ENCODE data around the gene SLC8A2.

DNA sequence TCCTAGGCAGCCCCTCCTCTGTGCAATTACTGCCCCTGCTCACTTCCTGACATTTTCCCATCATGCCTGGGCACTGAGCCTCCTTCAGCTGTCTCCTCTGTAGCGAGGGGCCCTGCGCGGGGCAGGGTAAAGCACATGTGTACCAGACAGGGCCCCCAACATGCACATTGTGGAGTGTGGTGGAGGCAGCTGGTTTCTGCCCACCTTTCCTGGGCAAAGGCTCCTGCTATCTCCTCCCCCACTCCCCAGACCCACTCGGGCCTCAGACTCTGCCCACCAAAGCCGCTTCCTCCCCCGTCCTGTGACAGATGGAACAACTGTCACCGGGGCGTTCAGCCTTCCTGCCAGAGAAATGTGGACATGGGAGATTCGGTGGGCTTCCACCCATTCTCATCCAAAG lies 15.2 kb upstream of the SLC8A2 start:
- TF ChIP-seq, protein P1, sequence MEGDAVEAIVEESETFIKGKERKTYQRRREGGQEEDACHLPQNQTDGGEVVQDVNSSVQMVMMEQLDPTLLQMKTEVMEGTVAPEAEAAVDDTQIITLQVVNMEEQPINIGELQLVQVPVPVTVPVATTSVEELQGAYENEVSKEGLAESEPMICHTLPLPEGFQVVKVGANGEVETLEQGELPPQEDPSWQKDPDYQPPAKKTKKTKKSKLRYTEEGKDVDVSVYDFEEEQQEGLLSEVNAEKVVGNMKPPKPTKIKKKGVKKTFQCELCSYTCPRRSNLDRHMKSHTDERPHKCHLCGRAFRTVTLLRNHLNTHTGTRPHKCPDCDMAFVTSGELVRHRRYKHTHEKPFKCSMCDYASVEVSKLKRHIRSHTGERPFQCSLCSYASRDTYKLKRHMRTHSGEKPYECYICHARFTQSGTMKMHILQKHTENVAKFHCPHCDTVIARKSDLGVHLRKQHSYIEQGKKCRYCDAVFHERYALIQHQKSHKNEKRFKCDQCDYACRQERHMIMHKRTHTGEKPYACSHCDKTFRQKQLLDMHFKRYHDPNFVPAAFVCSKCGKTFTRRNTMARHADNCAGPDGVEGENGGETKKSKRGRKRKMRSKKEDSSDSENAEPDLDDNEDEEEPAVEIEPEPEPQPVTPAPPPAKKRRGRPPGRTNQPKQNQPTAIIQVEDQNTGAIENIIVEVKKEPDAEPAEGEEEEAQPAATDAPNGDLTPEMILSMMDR (IDR thresholded peaks at IDR 0.05 in 4 of 5, conservative IDR thresholded peaks at IDR 0.05 in 1 of 5): no peak
- no peak for TF ChIP-seq POLR2A (IDR thresholded peaks at IDR 0.05)

Data from gastrocnemius medialis (tissue), 4 donors.